Measurements from ENCODE around the gene PDE11A.

- TF ChIP-seq EP300 (IDR thresholded peaks at IDR 0.05) (no peak), CTCF (IDR thresholded peaks at IDR 0.05) (no peak)
These were observed 473.4 kb downstream of the PDE11A start for GRCh38 chr2:177599139-177599688.
